GM18867 (cell line): ENCODE measurements around the gene NKD2.
"Not testable (repeated sequence)": the region's sequence is repeated elsewhere in the genome, so short reads cannot be mapped to it uniquely, and the experiment has no call there.

Experiments
- ATAC-seq: cut with Tn5 transposase; IDR thresholded peaks from one replicate; pipeline ENCODE4 v1.9.1; 2021; ENCODE audit warnings: mild to moderate bottlenecking, moderate library complexity; ENCODE audit not compliant: unreplicated experiment

NKD2 gene

GRCh38 chr5:1066676-1067075 is 58.1 kb downstream of the NKD2 start:
- ATAC-seq: no peak

DNA sequence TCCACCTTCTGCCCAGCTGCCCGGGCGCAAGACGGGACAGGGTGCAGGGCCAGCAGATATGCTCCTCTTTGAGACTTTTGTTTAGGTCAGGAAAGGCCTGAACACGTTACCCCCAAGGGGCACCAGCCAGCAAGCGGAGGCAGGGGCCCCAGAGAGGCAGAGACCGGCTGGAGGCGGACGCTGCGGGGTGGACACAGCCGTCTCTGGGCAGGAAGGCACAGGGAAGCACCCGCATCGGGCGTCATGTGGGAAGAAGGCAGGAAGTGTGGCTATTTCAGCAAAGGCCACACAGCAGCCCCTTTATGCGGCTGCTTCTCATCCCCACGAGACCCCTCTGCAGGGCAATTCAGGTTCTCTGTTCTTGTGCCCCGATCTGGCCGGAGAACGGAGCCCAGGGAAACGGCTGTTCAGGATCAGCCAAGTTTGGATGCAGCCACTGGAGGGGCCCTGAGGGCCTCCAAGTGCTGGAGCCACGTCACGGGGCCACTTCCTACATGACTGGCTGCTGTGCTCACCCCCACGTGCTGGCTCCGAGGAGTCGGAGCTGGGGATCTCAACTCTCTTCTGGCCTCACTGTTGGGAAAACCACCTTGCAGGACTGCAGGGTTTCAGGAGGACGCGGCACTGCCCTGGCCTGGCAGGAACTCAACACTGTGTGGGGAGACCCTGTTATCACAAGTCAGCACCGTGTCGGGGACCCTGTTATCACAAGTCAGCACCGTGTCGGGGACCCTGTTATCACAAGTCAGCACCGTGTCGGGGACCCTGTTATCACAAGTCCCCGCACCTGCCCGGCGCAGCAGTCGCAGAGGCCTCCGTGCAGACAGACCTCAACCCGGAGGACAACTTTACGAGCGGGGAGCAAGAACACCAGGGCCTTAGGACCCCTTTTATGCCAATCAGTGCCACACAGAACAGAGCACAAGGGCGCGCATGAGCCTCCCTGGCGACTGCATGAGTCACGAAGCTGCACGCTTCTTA is 58.8 kb downstream of the NKD2 start:
- no peak for ATAC-seq

DNA sequence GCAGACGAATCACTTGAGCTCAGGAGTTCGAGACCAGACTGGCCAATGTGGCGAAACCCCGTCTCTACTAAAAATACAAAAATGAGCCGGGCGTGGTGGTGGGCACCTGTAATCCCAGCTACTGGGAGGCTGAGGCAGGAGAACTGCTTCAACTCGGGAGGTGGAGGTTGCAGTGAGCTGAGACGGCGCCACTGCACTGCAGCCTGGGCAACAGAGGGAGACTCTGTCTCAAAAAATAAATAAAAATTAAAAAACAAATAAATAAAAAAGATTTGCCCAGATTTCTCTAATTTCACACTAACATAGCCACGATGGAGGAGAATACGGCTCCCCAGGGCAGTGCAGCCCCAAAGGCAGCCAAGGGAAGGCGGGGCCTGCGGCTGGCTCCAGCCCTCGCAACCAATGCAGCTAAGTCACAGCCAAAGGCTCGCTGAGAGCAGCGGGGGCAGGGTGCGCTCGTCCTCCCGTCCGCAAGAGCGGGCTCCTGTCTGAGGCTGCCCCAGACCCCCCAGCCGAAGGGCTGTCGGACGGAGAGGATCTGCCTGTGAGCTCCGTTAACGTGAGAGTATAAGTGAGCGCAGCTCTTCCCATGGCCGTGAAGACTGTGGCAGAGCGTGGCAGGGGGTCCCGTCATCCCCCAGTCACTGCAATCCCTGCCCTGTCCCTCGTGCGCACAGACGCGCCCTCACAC is 59.7 kb downstream of the NKD2 start:
- no peak for ATAC-seq

DNA sequence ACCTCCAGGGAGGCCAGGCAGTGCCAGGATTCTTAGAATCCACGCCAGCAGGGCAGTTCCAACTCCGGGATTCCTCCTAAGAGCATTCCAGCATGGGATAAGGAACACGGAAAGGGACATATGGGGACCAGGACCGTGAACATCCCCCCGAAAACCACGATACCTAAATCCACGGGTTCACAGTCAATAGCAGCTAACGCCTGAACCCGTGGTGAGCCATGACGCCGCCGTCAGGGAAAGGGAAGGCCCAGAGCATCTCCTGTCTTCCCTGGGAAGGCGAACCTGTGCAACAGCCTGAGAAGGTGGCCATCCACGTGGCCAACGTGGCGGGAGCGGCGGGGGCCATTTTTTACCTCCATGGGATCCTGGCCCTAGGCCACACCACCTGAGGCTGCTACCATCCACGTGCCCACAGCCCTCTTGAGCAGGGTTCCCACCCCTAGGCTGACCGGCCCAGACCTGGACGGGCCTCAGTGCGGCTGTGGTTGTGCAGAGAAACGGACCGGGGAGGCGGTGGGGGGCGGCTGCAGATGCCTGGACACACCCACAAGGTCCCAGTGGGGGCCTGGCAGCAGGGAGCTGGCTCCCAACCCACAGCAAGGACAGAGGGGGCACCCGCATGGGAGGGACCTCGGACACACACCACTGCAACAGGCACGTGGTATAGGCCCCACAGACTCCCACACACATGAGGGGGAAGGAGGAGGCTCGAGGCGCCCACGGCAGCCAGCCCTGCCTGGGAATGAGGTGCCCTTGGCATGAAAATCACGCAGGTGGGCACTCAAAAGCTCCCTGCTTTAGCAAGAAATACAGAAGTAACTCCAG is 60.5 kb downstream of the NKD2 start:
- ATAC-seq: no peak

DNA sequence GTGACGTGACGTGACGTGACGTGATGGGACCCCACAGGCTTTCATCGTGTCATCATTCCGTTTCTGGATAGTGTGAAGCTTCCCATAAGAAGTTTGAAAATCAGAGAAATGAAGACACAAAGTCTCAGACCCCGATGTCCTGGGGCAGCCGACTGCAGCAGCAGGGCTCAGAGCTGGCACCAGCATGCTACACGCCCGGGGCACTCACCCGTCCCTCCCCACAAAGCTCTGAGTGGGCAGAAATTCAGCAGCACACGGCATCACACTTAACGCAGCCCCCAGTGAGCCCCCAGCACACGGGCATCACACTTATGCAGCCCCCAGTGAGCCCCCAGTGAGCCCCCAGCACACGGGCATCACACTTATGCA is 61.1 kb downstream of the NKD2 start:
- no peak for ATAC-seq

DNA sequence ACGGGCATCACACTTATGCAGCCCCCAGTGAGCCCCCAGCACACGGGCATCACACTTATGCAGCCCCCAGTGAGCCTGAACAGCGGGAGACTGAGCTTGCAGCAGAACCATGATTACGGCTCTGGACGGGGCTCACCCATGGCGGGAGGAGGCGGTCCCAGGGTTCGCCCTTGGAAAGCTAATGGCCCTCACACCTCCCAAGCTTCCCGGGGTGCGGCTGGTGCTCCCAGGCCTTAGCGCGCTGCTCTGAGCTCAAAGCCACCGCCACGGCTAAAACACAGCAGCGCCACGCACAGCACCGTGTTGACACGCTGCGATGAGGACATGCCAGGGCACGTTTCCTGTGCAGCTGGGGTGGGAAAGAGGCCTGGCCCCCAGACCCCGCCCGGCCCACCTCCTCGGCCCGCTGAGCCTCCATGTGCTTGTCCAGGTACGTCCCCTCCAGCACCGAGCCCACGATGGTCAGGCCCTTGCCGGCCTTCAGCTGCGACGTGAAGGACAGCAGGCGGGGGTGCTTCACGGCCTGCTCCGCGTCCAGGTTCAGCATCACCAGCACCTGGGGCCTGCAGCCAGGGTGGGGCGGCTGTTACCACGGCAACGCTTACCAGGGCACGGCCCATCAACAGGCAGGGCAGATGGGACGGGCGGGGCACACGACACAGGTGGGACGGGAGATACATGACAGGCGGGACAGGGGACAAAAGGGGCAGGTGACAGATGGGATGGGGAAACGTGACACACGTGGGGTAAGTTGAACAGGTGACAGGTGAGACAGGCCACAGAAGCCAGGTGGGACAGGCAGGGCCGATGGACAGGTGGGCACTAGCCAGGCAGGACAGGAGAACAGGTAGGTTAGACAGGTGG is 64.9 kb downstream of the NKD2 start:
- ATAC-seq: no peak

- ATAC-seq: no peak
Observed at GRCh38 chr5:1074226-1074625, 65.6 kb downstream of the NKD2 start.

DNA sequence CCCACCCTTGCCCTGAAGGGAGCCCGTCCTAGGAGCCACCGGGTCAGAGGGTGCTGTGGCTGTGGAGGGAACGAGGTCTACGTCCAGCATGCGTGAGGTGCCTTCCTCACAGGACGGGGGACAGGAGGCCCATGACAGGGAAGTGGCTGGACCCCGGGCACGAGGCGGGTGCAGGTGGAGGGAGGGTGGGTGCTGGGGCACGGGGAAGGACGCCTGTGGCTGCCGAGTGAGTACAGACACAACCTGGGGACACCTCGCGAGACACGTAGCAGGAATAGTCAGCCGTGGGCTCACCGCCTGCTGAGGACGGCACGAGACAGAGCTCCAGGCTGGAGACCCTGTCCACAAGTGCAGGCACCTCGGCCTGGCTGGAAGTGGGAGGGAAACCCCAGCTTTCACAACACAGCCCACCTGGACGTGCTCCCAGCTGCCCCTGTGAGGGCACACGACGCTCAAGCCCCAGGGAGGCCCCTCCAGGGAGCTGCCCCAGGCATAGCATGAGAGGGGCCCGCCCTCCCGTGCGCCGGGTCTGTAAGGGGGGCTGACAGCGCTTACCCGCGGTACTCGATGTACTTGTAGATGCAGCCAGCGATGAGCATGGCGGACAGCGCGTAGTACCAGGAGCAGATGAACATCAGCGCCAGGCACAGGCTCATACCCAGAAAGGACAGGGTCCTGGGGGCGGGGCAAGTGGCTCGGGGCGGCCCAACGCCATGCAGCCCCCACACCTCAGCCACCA is 66.4 kb downstream of the NKD2 start:
- ATAC-seq: no peak

- no peak for ATAC-seq
Observed at GRCh38 chr5:1075555-1075881, 66.9 kb downstream of the NKD2 start.

DNA sequence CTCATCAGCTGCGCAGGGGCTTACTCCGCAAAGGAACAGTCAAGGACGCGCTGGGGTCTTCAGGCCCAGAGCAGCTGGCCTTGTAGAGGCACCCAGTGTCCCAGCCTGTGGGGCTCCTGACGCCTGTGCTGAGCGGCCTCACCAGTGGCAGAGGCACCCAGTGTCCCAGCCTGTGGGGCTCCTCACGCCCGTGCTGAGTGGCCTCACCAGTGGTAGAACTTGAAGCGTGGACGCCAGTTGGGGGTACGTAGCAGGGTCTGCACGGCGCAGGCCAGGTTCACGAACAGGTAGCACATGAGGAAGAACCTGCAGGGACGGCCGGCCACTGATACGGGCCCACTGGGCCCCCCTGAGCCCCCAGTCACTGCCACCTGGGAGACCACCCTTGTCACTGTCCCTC is 67.3 kb downstream of the NKD2 start:
- ATAC-seq: no peak

GRCh38 chr5:1076406-1076805 is 67.8 kb downstream of the NKD2 start:
- no peak for ATAC-seq

- ATAC-seq: no peak
Observed at GRCh38 chr5:1077026-1077425, 68.4 kb downstream of the NKD2 start.

- no peak for ATAC-seq
Observed at GRCh38 chr5:1077491-1078020, 69.0 kb downstream of the NKD2 start.

DNA sequence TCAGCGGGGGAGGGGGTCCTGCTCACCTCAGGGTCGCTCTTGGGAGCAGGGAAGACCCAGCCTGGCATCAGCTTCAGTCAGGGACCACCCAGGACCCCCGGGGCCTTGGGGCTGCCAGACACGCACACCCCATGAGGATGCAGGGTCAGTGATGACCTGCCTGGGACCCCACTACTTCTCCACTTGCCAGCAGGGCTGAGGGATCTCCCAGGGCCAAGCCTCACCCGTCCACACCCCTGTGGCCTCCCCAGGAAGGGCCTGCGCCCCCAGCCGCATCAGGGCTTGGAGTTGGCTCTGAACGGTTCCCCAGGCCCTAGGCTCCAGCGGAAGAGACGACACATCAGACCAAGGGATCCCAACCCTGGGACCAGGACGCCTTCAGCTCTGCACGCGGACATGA is 69.6 kb downstream of the NKD2 start:
- no peak for ATAC-seq

DNA sequence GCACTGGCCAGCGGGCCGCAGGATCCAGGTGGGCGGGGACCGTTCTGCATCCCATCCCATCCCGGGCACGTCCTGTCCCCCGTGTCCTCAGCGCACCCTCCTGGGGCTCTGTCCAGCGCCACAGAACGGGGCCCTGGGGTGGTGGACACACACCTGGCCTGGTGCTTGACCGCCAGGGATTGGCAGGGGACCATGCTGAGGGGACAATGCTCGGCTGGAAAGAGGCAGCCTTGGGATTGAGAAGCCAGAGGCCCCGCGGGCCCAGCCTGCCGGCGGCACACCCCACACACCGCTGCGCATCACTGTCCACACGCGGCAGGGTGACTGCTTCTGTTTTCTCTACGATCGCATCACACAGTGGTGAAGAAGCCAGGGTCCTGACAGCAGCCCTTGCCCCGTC is 70.2 kb downstream of the NKD2 start:
- no peak for ATAC-seq

DNA sequence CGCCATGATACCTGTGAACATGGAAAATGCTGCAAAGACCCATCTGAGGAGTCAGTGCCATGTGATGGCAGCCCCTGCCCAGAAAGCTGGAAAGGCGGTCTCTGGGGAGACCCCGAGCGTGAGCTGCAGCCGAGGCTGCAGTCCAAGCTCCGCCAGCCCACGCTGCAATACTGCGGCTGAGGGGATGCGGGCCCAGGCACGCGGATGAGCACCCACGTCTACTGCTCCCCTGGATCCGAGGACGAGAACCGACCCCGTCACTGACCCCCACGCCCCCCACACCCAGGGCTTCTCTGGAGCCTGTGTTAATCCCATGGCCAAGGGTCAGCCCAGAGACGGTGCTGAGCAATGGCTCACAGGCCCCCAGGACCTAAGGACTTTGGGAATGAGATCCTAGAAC is 70.9 kb downstream of the NKD2 start:
- ATAC-seq: no peak

GRCh38 chr5:1079961-1080360 is 71.4 kb downstream of the NKD2 start:
- no peak for ATAC-seq

DNA sequence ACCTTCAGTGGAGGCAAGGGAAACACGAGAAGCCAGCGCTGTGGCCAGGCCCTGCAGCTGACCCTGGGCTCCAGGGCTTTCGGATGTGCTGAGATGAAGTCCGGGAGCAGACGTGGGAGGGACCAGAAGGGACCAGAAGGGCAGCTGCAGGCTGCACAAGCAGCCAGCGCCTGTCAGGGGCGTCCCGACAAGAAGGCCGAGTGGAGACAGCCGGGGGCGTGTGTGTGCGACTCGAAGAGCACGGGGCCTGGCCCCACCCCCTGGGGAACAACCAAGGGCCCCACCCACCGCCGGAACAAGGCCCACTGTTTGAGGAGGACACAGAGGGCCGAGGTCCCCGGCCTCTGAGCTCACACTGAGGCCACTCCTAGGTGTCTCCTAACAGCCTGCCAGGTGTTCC is 71.8 kb downstream of the NKD2 start:
- no peak for ATAC-seq

DNA sequence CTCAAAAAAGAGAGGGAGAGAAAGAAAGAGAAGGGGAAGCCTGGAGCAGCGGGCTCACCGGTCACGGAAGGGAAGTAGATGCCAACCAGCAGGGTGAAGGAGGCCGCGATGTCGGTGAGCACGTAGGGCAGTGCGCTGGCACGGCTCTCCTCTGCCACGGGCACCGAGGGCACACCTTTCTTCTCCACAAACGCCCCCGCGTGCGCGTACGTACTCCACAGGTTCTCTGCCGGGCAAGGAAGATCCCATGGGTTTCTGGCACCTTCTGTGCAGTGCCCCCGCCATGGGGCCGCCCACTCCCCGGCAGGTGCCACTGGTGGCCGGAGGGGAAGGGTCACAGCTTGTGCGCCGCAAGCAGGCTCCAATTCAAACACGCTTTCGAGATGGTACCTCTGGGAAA is 72.9 kb downstream of the NKD2 start:
- ATAC-seq: no peak

- ATAC-seq: not testable (repeated sequence)
Observed at GRCh38 chr5:1083026-1083425, 74.4 kb downstream of the NKD2 start.
